DOHH2 (cell line): Measurements from ENCODE around the gene RTN4IP1.

ENCODE experiments used
- H3F3A ChIP-seq: fragments of 200-600 bp; sonication (generic), shearing (Covaris generic); 2 replicates; pipeline ENCODE4 v1.6.0; 2016; ENCODE audit warnings: antibody characterized with exemption, mild to moderate bottlenecking; ENCODE audit not compliant: control insufficient read depth, insufficient read depth
- H3K27ac ChIP-seq: fragments of 200-600 bp; sonication (generic); 2 replicates; pipeline ENCODE4 v1.5.1; 2014; ENCODE audit warnings: low read depth, mild to moderate bottlenecking, low read length, moderate library complexity
- H3K27me3 ChIP-seq: fragments of 200-600 bp; sonication (generic); 2 replicates; pipeline ENCODE4 v1.6.1; 2014; ENCODE audit warnings: mild to moderate bottlenecking, low read length, mixed read lengths; ENCODE audit not compliant: control insufficient read depth
- H3K36me3 ChIP-seq: fragments of 200-600 bp; sonication (generic); 2 replicates; pipeline ENCODE4 v1.6.1; 2014; ENCODE audit warnings: mild to moderate bottlenecking, low read length, moderate library complexity, mixed read lengths; ENCODE audit not compliant: control insufficient read depth
- H3K4me1 ChIP-seq: fragments of 200-600 bp; sonication (generic); 2 replicates; pipeline ENCODE4 v1.6.1; 2014; ENCODE audit warnings: mild to moderate bottlenecking, low read length, mixed read lengths; ENCODE audit not compliant: control insufficient read depth
- H3K4me2 ChIP-seq: fragments of 200-600 bp; sonication (generic); 2 replicates; pipeline ENCODE4 v1.6.0; 2014; ENCODE audit warnings: mild to moderate bottlenecking, low read length, moderate library complexity
- H3K4me3 ChIP-seq: fragments of 200-600 bp; sonication (generic); 2 replicates; pipeline ENCODE4 v1.5.1; 2014; ENCODE audit warnings: mild to moderate bottlenecking, low read length, mixed read lengths
- H3K79me2 ChIP-seq: fragments of 200-600 bp; sonication (generic); 2 replicates; pipeline ENCODE4 v1.6.1; 2014; ENCODE audit warnings: mild to moderate bottlenecking, low read length, mixed read lengths; ENCODE audit not compliant: control insufficient read depth
- H3K9me2 ChIP-seq: fragments of 200-600 bp; sonication (generic); replicated peaks from 2 replicates; pipeline ENCODE4 v1.6.1; 2014; ENCODE audit warnings: mild to moderate bottlenecking, low read length, mixed read lengths; ENCODE audit not compliant: control insufficient read depth
- H3K9me3 ChIP-seq: fragments of 200-600 bp; sonication (generic); 2 replicates; pipeline ENCODE4 v1.6.1; 2014; ENCODE audit warnings: antibody characterized with exemption, low read length, mixed read lengths; ENCODE audit not compliant: control insufficient read depth, insufficient read depth
- H4K20me1 ChIP-seq: fragments of 200-600 bp; sonication (generic); 2 replicates; pipeline ENCODE4 v1.6.0; 2014; ENCODE audit warnings: low read depth, mild to moderate bottlenecking, antibody characterized with exemption, low read length, moderate library complexity; ENCODE audit not compliant: control insufficient read depth, insufficient read depth
- EZH2phosphoT487 ChIP-seq: fragments of 200-600 bp; sonication (generic); IDR thresholded peaks from 2 replicates; pipeline ENCODE4 v1.6.1; 2017; ENCODE audit warnings: borderline replicate concordance, mild to moderate bottlenecking, antibody characterized with exemption, low read length, moderate library complexity, mixed read lengths
- TF ChIP-seq, protein P1 (sequence below): fragments of 200-600 bp; sonication (generic); IDR thresholded peaks from one replicate; pipeline ENCODE4 v1.5.1; 2014; ENCODE audit warnings: antibody characterized with exemption, mild to moderate bottlenecking, low read depth, low read length; ENCODE audit not compliant: poor library complexity, severe bottlenecking

The RTN4IP1 gene

DNA sequence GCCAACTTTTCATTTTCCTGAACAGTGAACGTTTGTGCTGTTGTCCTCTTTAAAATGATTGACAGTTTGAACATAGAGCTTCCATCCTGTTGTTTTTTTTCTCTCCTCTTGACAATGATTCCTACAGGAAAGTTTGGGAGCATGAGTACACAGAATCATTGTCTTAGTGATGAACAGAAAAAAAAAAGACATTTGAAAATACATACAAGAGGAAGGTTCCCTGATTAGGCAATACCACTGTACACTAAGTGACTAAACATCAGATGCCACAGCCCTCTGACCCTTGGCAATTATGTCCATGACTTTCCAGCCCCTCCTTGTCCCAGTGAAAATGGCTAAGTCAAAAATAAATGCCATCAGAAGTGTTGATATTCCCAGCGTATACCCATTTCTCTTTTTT is 71.5 kb downstream of the RTN4IP1 start:
- no peak overlapping the region for H3K4me3 ChIP-seq
- no peak for TF ChIP-seq EZH2phosphoT487
- TF ChIP-seq, protein P1, sequence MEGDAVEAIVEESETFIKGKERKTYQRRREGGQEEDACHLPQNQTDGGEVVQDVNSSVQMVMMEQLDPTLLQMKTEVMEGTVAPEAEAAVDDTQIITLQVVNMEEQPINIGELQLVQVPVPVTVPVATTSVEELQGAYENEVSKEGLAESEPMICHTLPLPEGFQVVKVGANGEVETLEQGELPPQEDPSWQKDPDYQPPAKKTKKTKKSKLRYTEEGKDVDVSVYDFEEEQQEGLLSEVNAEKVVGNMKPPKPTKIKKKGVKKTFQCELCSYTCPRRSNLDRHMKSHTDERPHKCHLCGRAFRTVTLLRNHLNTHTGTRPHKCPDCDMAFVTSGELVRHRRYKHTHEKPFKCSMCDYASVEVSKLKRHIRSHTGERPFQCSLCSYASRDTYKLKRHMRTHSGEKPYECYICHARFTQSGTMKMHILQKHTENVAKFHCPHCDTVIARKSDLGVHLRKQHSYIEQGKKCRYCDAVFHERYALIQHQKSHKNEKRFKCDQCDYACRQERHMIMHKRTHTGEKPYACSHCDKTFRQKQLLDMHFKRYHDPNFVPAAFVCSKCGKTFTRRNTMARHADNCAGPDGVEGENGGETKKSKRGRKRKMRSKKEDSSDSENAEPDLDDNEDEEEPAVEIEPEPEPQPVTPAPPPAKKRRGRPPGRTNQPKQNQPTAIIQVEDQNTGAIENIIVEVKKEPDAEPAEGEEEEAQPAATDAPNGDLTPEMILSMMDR: no peak
- no peak overlapping the region for H3K4me2 ChIP-seq
- H4K20me1 ChIP-seq: no peaks in the 10 kb centered on the region
- no peaks in the 10 kb centered on the region for H3K79me2 ChIP-seq
- peaks cover 86% of the 10 kb centered on the region for H3K36me3 ChIP-seq
- H3K9me2 ChIP-seq: no peaks in the 10 kb centered on the region
- H3K27ac ChIP-seq: no peak overlapping the region
- peaks cover 6% of the 10 kb centered on the region; the same call in 1 of the 2 replicates for H3K4me1 ChIP-seq
- no peaks in the 10 kb centered on the region for H3K9me3 ChIP-seq
- H3K27me3 ChIP-seq: no peaks in the 10 kb centered on the region
- H3F3A ChIP-seq: peaks cover 11% of the 10 kb centered on the region

DNA sequence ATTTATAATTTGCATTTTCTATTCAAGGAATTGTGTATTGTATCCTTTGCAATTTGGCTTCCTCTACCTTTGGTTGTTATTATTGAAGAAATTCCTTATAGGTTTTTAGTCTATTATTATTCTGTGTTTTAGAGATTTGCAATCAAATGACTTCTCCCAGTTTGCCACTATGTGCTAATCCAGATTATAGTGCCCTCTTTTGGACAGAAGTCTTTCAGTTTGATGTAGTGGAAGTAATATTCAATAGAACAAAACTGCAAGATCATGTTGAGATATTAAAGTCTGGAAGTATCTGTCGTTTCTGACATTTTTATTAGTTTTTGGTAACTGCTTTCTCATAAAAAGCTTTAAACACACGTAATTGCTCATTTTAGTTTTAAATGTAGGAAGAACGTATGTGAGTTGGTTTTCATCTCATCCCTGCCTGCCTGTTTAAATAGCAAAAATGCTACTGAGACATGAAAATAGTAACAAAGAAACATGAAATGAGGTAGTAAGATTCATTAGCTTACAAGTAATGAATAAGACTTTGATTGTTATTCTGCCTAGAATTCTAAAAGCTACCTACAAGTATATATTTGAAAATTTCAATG is 72.8 kb downstream of the RTN4IP1 start:
- Histone ChIP-seq H3K36me3 (peaks cover 88% of the 10 kb centered on the region), H3K4me1 (peaks cover 6% of the 10 kb centered on the region; the same call in 1 of the 2 replicates)

DNA sequence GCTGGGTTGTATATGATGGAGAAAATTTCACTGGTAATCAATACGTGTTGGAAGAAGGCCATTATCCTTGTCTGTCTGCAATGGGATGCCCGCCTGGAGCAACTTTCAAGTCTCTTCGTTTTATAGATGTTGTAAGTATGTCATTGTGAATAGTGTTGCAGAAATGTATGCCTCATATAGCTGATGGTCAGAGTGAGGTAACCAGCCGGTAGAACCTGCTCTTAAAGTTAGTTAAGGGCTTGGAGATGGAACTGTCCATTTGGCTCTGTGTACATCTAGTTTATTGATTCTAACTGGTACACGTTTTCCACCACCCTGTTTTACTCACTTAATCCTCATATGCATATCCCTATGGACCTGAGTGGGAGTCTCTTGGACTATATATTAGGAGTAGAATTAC is 73.5 kb downstream of the RTN4IP1 start:
- H3K4me1 ChIP-seq: no peaks in the 10 kb centered on the region
- no peaks in the 10 kb centered on the region for H3K27me3 ChIP-seq
- H3F3A ChIP-seq: peaks cover 14% of the 10 kb centered on the region
- no peak for TF ChIP-seq EZH2phosphoT487
- TF ChIP-seq, protein P1: no peak
- H4K20me1 ChIP-seq: no peaks in the 10 kb centered on the region
- H3K9me2 ChIP-seq: no peaks in the 10 kb centered on the region
- H3K9me3 ChIP-seq: no peaks in the 10 kb centered on the region
- no peak overlapping the region for H3K4me3 ChIP-seq
- peaks cover 88% of the 10 kb centered on the region for H3K36me3 ChIP-seq
- no peaks in the 10 kb centered on the region for H3K79me2 ChIP-seq
- no peak overlapping the region for H3K4me2 ChIP-seq
- H3K27ac ChIP-seq: no peak overlapping the region

More for the DNA sequence above, 72.8 kb downstream of the RTN4IP1 start:
- Histone ChIP-seq H3K4me2 (no peak overlapping the region), H3K27ac (no peak overlapping the region), H4K20me1 (no peaks in the 10 kb centered on the region), H3K9me2 (no peaks in the 10 kb centered on the region), H3F3A (peaks cover 14% of the 10 kb centered on the region), H3K4me3 (no peak overlapping the region), H3K9me3 (no peaks in the 10 kb centered on the region), H3K79me2 (no peaks in the 10 kb centered on the region), H3K27me3 (no peaks in the 10 kb centered on the region)
- TF ChIP-seq EZH2phosphoT487: no peak
- TF ChIP-seq, protein P1: peak; percentile 61
